ENCODE results near the gene COL1A1.

COL1A1 gene

DNA sequence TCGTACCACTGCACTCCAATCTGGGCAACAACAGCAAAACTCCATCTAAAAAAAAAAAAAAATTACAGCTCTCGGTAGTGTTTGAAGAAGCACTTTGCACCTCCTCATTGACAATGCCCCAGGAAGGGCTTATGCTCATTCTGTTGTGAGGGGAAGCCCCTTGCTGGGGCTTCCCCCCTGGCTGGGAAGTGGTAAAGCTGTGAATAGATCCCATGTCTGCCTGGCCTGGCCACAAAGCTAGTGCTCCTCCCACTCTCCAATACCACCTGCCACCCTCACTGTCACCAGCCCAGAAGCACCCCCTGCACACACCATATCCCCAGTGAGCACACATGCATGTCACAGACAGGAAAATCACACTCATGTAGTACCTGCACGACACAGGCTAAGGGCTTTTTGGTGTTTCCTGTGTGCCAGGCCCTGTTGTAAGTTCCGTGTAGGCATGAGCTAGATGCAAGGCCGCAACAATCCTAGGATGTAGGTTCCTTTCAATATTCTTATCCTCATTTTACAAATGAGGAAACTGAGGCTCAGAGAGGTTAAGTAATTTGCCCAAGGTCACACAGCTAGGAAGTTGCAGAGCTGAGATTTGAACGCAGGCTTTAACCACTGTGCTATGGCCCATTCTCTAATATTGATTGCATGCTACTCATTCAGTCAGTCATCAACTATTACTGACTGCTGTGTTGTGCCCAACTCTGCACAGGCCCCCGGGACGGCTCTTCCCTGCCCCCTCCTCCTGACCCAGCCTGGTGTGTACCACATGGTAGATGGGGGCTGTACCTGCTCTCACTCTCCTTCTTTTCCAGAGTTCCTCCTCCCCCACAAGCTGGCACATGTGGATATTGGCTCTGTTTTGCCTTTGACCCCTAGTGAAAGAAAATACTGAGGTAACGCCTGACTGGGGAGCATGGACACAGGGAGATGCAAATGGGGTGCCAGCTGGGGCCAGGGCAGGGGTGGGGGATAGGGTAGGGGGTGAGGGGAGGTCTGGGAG is 11.9 kb upstream of the COL1A1 start:
- no peak for DNase-seq

- no peak for DNase-seq
Observed at GRCh38 chr17:50212121-50212843, 10.9 kb upstream of the COL1A1 start.

- DNase-seq: no peak
Observed at GRCh38 chr17:50211249-50212120, 10.1 kb upstream of the COL1A1 start.

DNA sequence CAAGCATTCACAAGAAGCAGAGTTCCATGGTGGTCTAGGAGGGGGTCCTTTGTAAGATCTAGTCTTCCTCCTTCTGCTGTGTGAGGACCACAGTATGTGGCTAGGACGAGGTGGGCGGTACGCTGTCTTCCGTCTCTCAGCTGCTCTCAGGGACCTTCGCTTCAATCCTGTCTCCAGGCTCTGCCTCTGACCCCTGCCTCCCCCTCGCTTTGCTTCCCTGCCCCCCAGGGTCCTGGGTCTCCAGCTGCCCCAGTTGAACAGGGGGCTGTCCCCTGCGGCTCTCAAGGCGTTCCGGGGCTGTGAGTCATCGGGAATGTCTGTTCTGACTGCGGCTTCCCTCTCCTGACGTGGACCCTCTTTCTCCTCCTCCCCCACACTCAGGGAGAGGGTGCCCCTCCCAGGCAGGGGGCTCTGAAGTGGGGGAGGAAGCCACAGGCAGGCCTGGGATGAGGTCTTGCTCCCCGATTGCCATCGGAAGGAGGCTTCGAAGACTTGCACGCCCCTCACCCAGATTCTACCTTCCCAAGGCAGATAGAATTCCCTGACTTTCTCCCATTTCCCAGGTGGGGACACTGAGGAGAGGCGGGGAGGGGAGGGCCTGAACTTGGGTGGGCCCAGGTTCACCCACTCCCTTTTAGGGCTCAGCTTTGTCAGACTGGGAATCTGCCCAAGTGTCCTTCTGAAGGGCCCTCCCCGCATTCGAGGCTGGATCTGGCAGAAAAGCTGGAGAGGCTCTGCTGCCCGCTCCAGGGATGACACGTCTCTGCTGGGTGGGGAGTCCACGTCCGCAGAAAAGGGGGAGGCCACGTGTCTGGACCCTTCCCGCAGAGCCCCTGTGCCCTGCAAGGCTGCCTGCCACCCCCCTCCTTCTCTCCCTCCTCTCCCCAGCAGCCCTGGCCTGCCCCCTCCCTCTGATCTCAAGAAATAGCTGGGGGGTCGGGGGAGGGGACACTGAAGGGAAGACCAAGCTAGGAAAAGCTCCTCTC is 9.1 kb upstream of the COL1A1 start:
- peak in 1 of 56 donors; percentile 18 for DNase-seq

DNA sequence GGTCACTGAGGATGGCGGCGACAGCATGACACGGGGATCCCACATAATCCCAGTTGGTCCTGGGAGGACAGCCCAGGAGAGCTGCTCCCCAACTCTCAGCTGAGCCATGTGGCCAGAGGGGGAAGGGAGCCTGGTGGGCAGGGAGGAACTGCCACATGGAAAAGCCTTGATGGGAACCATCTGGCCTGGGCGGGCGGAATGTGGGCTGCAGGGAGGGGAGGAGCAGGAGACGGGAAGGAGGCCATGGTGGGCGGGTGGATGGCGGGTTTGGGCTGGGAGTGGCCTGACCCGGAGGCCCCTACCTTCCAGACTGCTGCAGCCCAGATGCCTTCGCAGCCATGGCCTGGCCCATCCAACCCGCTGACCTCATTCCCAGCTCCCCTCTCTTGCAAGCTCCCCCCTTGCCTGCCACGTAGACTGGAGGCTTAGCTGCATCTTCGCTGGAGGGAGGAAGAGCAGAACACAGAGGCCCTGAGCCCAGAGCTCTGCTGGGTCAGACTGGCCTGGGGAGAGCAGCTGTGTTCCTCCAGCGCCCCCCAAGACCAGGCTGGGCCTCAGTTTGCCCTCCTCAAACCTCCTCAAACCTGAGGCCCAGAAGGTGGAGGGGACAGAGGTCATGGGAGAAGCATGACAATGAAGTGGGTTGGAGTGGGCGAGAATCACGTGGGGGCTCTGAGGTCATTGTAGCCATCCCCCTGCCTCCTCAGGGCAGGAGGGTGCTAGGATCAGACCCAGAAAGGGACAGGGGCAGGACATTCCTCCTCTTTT is 8.2 kb upstream of the COL1A1 start:
- DNase-seq: peak in 2 of 56 donors; percentile 8 to 26

DNA sequence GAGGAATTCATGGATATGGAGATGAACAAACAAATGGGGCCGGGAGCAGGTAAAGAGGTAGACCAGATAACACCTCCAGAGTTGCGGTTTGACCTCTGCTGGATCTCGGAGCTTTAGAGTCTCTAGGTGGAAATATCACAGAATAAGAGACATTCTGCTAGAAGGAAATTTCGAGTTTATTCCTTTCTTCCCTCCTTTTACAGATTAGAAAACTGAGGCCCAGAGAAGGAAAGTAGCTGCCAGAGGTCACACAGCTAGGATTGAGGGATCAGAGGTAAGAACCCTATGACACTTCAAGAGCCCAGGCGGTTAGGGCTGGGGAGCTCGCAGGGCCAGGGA is 7.7 kb upstream of the COL1A1 start:
- no peak for DNase-seq

DNA sequence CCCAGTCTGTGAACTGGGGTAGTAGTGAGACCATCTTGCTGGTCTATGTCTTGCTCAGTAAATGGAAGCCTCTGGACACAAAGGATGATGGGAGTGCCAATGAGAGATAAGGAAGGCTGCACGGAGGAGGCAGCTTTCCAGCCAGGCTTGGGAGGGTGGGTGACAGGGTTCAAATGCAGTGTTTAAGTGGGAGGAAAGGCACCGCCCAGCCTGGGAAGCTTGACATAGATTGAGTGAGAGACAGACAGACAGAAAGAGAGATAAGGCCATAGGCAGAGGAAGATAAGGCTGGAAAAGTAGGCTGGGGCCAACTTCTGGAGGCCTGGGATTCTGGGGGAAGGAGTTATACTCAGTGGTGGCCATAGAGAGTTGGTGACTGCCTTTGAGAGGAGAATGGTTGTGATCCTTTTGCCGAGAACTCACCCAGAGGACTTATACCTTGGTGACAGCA is 7.2 kb upstream of the COL1A1 start:
- DNase-seq: no peak

- no peak for DNase-seq
Observed at GRCh38 chr17:50207792-50208567, 6.5 kb upstream of the COL1A1 start.

DNA sequence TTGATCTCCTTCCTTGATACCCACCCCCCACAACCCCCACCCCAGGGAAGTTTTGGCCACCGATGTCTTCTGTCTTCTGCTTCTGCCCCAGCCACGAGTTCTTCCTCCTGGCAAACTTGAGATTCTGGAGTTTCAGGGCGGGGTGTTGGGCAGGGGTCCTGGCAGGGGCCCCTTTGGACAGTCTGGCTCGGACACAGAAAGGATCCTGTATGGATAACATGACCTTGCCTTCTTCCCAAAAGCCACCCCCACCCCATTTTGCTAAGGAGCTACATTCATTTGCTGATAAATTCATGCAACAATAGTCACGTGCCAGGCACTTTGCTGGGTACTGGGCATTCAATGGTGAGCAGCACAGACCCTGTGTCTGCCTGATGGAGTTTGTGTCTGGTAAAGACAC is 5.9 kb upstream of the COL1A1 start:
- no peak for DNase-seq

DNA sequence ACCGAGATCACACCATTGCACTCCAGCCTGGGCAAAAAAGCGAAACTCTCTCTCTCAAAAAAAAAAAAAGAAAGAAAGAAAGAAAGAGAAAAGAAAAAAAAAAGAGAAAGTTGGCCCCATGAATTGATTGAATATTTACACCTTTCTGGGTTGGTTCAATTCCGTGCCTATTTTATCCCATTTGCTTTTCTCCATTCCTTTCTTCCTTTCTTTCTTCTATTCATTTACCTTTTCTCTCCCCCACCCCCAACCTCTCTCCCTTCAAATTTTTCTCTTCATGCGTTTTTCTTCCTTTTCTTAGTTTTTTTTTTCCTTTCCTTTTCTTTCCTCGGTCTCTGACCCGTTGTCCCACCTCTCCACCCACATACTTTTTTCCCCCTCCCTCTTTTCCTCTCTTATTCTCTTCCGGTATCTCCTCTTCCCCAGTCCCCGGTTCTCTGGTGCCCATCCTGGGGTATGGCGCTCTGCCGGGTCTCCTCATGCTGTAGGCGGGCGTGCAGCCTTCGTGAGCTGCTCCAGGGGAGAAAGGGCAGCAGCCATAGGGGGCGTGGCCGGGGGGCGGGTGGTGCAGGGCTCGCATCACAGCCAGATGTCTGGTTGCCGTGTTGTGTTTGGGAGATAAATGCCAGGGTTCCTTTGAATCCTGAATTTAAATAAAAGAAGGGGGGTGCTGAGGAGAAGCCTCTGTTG is 5.3 kb upstream of the COL1A1 start:
- no peak for DNase-seq

DNA sequence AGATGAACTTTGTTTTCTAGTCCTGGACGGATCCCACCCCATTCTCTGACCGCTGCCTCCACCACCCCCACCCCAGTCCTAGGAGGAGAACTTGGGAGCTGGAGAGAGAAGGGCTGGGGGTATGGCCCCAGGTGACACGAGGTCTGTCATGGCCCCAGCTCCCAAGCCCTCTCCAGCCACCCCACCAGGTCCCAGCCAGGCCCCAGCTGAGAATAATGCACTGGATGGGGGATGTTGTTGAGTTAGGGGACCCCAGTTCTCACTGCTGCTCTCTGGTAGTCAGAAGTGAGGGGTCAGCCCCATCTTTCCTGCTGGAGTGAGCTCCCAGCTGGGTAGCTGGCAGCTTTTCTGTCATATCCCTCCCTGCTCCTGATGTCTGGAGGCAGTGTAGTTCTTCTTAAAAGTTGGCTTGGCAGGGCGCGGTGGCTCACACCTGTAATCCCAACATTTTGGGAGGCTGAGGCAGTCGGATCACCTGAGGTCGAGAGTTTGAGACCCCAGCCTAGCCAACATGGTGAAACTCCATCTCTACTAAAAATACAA is 4.6 kb upstream of the COL1A1 start:
- DNase-seq: no peak

- DNase-seq: no peak
Observed at GRCh38 chr17:50205111-50205962, 3.9 kb upstream of the COL1A1 start.

DNA sequence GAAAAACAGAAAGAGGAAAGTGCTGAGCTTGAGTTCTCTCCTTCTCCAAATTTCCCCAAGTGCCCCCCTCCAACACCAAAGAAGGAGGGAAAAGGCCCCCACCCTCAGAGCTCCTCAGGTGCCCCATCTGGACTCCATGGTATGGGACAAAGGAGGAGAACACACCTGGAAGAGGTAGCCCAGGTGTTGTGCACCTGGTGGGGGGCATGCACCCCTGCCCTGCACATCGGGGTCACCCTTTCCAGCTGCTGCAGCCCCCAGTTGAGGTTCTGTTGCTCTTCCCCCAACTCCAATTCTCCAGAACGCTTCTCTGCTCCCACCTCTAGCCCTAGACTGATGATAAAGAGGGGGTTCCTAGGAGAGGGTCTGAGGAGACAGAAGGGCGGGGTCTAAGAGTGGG is 3.0 kb upstream of the COL1A1 start:
- DNase-seq: no peak

- DNase-seq: no peak
Observed at GRCh38 chr17:50203604-50204345, 2.3 kb upstream of the COL1A1 start.

GRCh38 chr17:50203086-50203485 is 1.7 kb upstream of the COL1A1 start:
- DNase-seq: no peak

Data from amygdala (tissue), 56 donors.